ENCODE data around the gene TP53TG3F.
"Not testable (repeated sequence)": the region's sequence is repeated elsewhere in the genome, so short reads cannot be mapped to it uniquely, and the experiment has no call there.

Gene TP53TG3F

DNA sequence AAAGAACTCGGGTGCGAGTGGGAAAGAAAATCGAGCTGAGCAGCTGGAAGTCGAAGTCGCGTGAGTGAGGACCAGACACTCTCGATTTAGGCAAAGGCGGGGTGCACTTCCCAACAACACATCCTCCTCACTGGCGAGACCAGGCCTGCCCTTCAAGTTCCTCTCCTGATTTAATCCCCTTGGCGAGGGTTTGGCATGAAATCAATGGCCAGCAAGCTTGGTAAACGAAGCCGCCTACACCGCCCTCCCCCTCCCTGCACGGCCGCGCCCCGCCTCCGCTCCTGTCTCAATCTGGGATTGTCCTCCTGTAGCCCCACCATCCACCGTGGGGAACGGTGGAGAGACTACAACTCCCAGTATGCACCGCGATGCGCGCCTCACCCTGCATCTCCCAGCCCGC is at the start of gene TP53TG3F:
Gene TP53TG3F, plus strand, starts transcription at position 301 of the 400 bp plus-strand sequence. Its CDS starts 68 bp downstream, at position 369.
- DNase-seq, result not testable (repeated sequence)

DNA sequence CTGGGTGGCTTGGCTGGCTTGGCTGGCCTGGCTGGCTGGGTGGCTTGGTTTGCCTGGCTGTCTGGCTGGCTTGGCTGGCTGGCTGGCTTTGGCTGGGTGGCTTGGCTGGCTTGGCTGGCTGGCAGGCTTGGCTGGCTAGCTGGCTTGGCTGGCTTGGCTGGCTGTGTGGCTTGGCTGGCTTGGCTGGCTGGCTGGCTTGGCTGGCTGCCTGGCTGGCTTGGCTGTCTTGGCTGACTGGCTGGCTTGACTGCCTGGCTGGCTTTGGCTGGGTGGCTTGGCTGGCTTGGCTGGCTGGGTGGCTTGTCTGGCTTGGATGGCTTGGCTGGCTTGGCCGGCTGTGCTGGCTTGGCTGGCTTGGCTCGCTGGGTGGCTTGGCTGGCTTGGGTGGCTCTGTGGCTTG is 32.2 kb downstream of the TP53TG3F start:
- not testable (repeated sequence) for DNase-seq

GRCh38 chr16:33507231-33507630 is 47.8 kb downstream of the TP53TG3F start:
- DNase-seq, result not testable (repeated sequence)

- DNase-seq, result not testable (repeated sequence)
Measured at GRCh38 chr16:33509070-33509469, 49.7 kb downstream of the TP53TG3F start.

GRCh38 chr16:33509906-33510305 is 50.5 kb downstream of the TP53TG3F start:
- DNase-seq, result not testable (repeated sequence)

Measured in NCI-H524 (cell line).